ENCODE results near the gene NOD1. TPM values are rescaled to one million over a fixed set of nuclear protein-coding genes. Genes with fewer than 3 reads are reported as not detected.

Gene NOD1
- total and polyA plus RNA-seq, 2 of the 13 experiments (the other 11 are each of a cell fraction or from before 2014, with no cell fraction given) = 1.7 to 2.9 TPM

GRCh38 chr7:30503274-30504212 lies 25.0 kb upstream of the NOD1 start:
- Histone ChIP-seq H3K4me1 (ENCODE audit: insufficient read depth, low read length) (peaks cover 41% of the 10 kb centered on the region), H4K20me1 (ENCODE audit: insufficient read depth, low read length) (no peaks in the 10 kb centered on the region), H3K4me2 (ENCODE audit: low read depth, low read length) (peak overlapping the region; percentile 82), H3K79me2 (ENCODE audit: insufficient read depth, low read length) (peaks cover 42% of the 10 kb centered on the region), H3K27ac (ENCODE audit: extremely low read length, insufficient read depth, low read length) (peak overlapping the region; percentile 74), H2AFZ (ENCODE audit: low read length) (no peak overlapping the region), H3K27me3 (ENCODE audit: control insufficient read depth in 1 of 2, insufficient read depth in 2 of 2, low read length in 2 of 2) (no peaks in the 10 kb centered on the region), H3K36me3 (replicated peaks in 1 of 2; ENCODE audit: control insufficient read depth in 1 of 2, insufficient read depth in 2 of 2, low read length in 2 of 2) (peaks cover 0 to 6% of the 10 kb centered on the region in 2 experiments; a peak in 1 of 5 replicates), H3K9me3 (ENCODE audit: low read length) (no peaks in the 10 kb centered on the region), H3K9ac (ENCODE audit: insufficient read depth, low read depth, low read length) (peak overlapping the region; percentile 78), H3K4me3 (replicated peaks in 1 of 3; ENCODE audit: insufficient read depth in 1 of 3, low read depth in 2 of 3, low read length in 3 of 3) (peak overlapping the region; percentile 68 to 86 (median 68))
- DNase-seq (ENCODE audit: low spot score) = no peak
- in situ Hi-C loops (cut with HindIII; ENCODE audit: extremely low pct_ligation_motif_present, low pct_unique_long_range_greater_than_20kb) (no loop called here), intact Hi-C loops (cut with micrococcal nuclease; ENCODE audit: unreplicated experiment) (loop anchor here (1.0 kb wide), 1 partner anchor 25 kb away; the partner anchor contains the start of gene NOD1)
- TSS peak; percentile 65 for BruUV-seq (replicated peaks)
- FAIRE-seq = no peak
- no peak for ATAC-seq
- CTCF ChIA-PET (ENCODE audit: low intra/inter-chr PET ratio, low total read pairs) = no interaction called here
- 34% methylated on average over 15 of the region's 15 CpGs for WGBS (ENCODE audit: low lambda C conversion rate)
- POLR2A ChIA-PET = interaction anchor here (0.7 kb wide), 1 partner anchor 298 kb away, joined by 3 read pairs; no protein-coding TSS in a partner anchor
- TF ChIP-seq SIN3A (IDR thresholded peaks at IDR 0.05; ENCODE audit: borderline replicate concordance, low read depth, low read length) (no peak), E2F5 (CRISPR knock-in tag; conservative IDR thresholded peaks at IDR 0.05) (no peak), TFDP2 (CRISPR knock-in tag; IDR thresholded peaks at IDR 0.05) (no peak), NCOA5 (CRISPR knock-in tag; IDR thresholded peaks at IDR 0.05) (no peak), TRIM24 (CRISPR knock-in tag; IDR thresholded peaks at IDR 0.05) (no peak), TARDBP (CRISPR knock-in tag; IDR thresholded peaks at IDR 0.05) (peak; percentile 9; the same call in 1 of the 2 replicates), ZNF7 (CRISPR knock-in tag; IDR thresholded peaks at IDR 0.05) (peak; percentile 85)

Measured in HepG2 (cell line).